ENCODE data around the gene CDKN3.
"Not testable (repeated sequence)": the region's sequence is repeated elsewhere in the genome, so short reads cannot be mapped to it uniquely, and the experiment has no call there.

CDKN3 gene

GRCh38 chr14:54456820-54457608 is 60.2 kb downstream of the CDKN3 start:
- not testable (repeated sequence) for DNase-seq (ENCODE audit: low read depth in 3 of 3)

DNA sequence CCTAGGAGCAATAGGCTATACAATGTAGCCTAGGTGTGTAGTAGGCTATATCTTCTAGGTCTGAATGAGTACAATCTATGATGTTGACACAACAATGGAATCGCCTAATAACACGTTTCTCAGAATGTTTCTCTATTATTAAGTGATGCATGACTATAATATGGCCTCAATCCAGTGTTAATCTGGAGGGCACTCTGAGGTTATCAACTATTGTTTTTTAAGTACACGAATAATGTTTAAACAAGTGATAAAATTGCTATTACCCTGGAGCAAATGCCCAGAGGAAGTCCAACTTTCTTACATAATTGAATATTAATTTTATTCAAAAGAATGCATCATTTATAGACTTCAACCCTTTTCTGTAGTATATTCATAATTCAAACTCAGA is 60.8 kb downstream of the CDKN3 start:
- no peak for DNase-seq (ENCODE audit: low read depth in 3 of 3)

DNA sequence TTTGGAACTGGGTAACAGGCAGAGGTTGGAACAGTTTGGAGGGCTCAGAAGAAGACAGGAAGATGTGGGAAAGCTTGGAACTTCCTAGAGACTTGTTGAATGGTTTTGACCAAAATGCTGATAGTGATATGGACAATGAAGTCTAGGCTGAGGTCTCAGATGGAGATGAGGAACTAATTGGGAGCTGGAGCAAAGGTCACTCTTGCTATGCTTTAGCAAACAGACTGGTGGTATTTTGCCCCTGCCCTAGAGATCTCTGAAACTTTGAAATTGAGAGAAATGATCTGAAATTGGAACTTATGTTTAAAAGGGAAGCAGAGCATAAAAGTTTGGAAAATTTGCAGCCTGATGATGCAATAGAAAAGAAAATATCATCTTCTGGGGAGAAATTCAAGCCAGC is 61.7 kb downstream of the CDKN3 start:
- DNase-seq (ENCODE audit: low read depth in 3 of 3): not testable (repeated sequence)

DNA sequence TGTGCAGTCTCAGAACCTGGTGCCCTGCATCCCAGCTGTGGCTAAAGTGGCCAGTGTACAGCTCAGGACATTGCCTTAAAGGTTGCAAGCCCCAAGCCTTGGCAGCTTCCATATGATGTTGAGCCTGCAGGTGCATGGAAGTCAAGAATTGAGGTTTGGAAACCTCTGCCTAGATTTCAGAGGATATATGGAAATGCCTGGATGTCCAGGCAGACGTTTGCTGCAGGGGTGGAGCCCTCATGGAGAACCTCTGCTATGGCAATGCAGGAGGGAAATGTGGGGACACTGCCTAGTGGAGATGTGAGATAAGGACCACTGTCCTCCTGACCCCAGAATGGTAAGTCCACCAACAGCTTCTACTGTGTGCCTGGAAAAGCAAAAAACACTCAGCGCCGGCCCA is 62.3 kb downstream of the CDKN3 start:
- no peak for DNase-seq (ENCODE audit: low read depth in 3 of 3)

GRCh38 chr14:54462048-54462447 is 65.2 kb downstream of the CDKN3 start:
- DNase-seq (ENCODE audit: low read depth in 3 of 3): no peak

- no peak for DNase-seq (ENCODE audit: low read depth in 3 of 3)
Measured at GRCh38 chr14:54465654-54466053, 68.8 kb downstream of the CDKN3 start.

GRCh38 chr14:54467280-54467679 is 70.5 kb downstream of the CDKN3 start:
- no peak for DNase-seq (ENCODE audit: low read depth in 3 of 3)
